Prostate gland (tissue), 2 donors: ENCODE measurements around the gene FAM181B.

ENCODE experiments used
- CTCF ChIP-seq, 4 experiments: fragments of 200-600 bp in 2 of 4; fragments of 450-650 bp in 2 of 4; sonication (generic) in 2 of 4; IDR thresholded peaks; 1 replicate in 3 of 4; 2 replicates in 1 of 4; pipeline ENCODE4 v1.5.1; 2016 to 2019; ENCODE audit warnings: antibody characterized with exemption in 4 of 4, mild to moderate bottlenecking in 2 of 4, moderate library complexity in 2 of 4
- POLR2AphosphoS5 ChIP-seq: sonication (generic); formaldehyde crosslinking; IDR thresholded peaks from one replicate; pipeline ENCODE4 v1.6.1; 2017; ENCODE audit warnings: antibody characterized with exemption

GRCh38 chr11:82775736-82776346 lies 42.2 kb upstream of the FAM181B start:
- TF ChIP-seq CTCF (IDR thresholded peaks at IDR 0.05) (peak in 3 of 4 experiments; percentile 9 to 18 (median 15)), POLR2AphosphoS5 (no peak)
